Neural crest cell (in vitro differentiated cells): Measurements from ENCODE around the gene CREB5. TPM values are rescaled to one million over a fixed set of nuclear protein-coding genes. Genes with fewer than 3 reads are reported as not detected.

Experiments used
- DNase-seq: peaks from one replicate; pipeline ENCODE4 v3.0.0; 2021; ENCODE audit warnings: low read depth, mixed read lengths, low spot score
- H3K27ac Mint-ChIP-seq: one replicate; pipeline ENCODE4 v1.8.0; 2021; ENCODE audit warnings: mild to moderate bottlenecking, mixed read lengths; ENCODE audit not compliant: unreplicated experiment
- H3K27me3 Mint-ChIP-seq: 2 replicates; pipeline ENCODE4 v1.8.0; 2021; ENCODE audit warnings: low read depth, mild to moderate bottlenecking, mixed read lengths
- H3K36me3 Mint-ChIP-seq: 2 replicates; pipeline ENCODE4 v1.8.0; 2021; ENCODE audit warnings: low read depth, mild to moderate bottlenecking, mixed read lengths
- H3K4me1 Mint-ChIP-seq: 2 replicates; pipeline ENCODE4 v1.8.0; 2021; ENCODE audit warnings: mixed read lengths
- H3K4me3 Mint-ChIP-seq: one replicate; pipeline ENCODE4 v1.8.0; 2021; ENCODE audit warnings: mild to moderate bottlenecking, mixed read lengths
- H3K9me3 Mint-ChIP-seq: 2 replicates; pipeline ENCODE4 v1.8.0; 2021; ENCODE audit warnings: mixed read lengths
- CTCF ChIP-seq: fragments of 200-600 bp; sonication (generic); conservative IDR thresholded peaks from 2 replicates; pipeline ENCODE4 v1.5.0; 2021; ENCODE audit warnings: antibody characterized with exemption, mild to moderate bottlenecking
- total RNA-seq: library from RNA; stranded (reverse); gene quantifications from 2 replicates; pipeline ENCODE4 v1.2.1, GENCODE V29; 2021

CREB5 gene
- total RNA-seq, 1 donor from 2014 or later = 8.3 TPM

- Mint-ChIP-seq H3K27me3 (no peaks in the 10 kb centered on the region), H3K27ac (no peak overlapping the region), H3K36me3 (no peaks in the 10 kb centered on the region), H3K4me1 (peaks cover 13% of the 10 kb centered on the region), H3K9me3 (peaks cover 9% of the 10 kb centered on the region), H3K4me3 (no peak overlapping the region)
- DNase-seq = no peak
- TF ChIP-seq CTCF = no peak
Observed at GRCh38 chr7:28528899-28529298, 116.6 kb downstream of the CREB5 start.

- no peaks in the 10 kb centered on the region for H3K36me3 Mint-ChIP-seq
- no peak for DNase-seq
Observed at GRCh38 chr7:28529755-28530154, 117.4 kb downstream of the CREB5 start.

GRCh38 chr7:28530175-28530802, 118.0 kb downstream of the CREB5 start:
- H3K27me3 Mint-ChIP-seq = no peaks in the 10 kb centered on the region
- no peaks in the 10 kb centered on the region for H3K36me3 Mint-ChIP-seq
- no peak for TF ChIP-seq CTCF
- H3K27ac Mint-ChIP-seq = no peak overlapping the region
- no peak for DNase-seq
- no peak overlapping the region for H3K4me3 Mint-ChIP-seq
- H3K4me1 Mint-ChIP-seq = peaks cover 22% of the 10 kb centered on the region
- peaks cover 6% of the 10 kb centered on the region for H3K9me3 Mint-ChIP-seq

More at GRCh38 chr7:28529755-28530154, 117.4 kb downstream of the CREB5 start:
- H3K27me3 Mint-ChIP-seq = no peaks in the 10 kb centered on the region
- H3K27ac Mint-ChIP-seq = no peak overlapping the region
- peaks cover 22% of the 10 kb centered on the region for H3K4me1 Mint-ChIP-seq
- TF ChIP-seq CTCF = no peak
- no peak overlapping the region for H3K4me3 Mint-ChIP-seq
- peaks cover 9% of the 10 kb centered on the region for H3K9me3 Mint-ChIP-seq

GRCh38 chr7:28530803-28531175, 118.5 kb downstream of the CREB5 start:
- no peak for DNase-seq
- Mint-ChIP-seq H3K4me3 (no peak overlapping the region), H3K27ac (no peak overlapping the region), H3K36me3 (no peaks in the 10 kb centered on the region), H3K9me3 (peaks cover 6% of the 10 kb centered on the region), H3K4me1 (peaks cover 22% of the 10 kb centered on the region), H3K27me3 (no peaks in the 10 kb centered on the region)
- no peak for TF ChIP-seq CTCF

GRCh38 chr7:28531291-28531690, 119.0 kb downstream of the CREB5 start:
- DNase-seq = no peak
- TF ChIP-seq CTCF = no peak
- Mint-ChIP-seq H3K27me3 (no peaks in the 10 kb centered on the region), H3K4me1 (peaks cover 27% of the 10 kb centered on the region), H3K9me3 (peaks cover 6% of the 10 kb centered on the region), H3K36me3 (no peaks in the 10 kb centered on the region), H3K27ac (no peak overlapping the region), H3K4me3 (no peak overlapping the region)

- H3K9me3 Mint-ChIP-seq = peaks cover 6% of the 10 kb centered on the region
- H3K4me1 Mint-ChIP-seq = peaks cover 29% of the 10 kb centered on the region
- no peak overlapping the region for H3K27ac Mint-ChIP-seq
- no peaks in the 10 kb centered on the region for H3K27me3 Mint-ChIP-seq
- TF ChIP-seq CTCF = no peak
- H3K4me3 Mint-ChIP-seq = no peak overlapping the region
- no peaks in the 10 kb centered on the region for H3K36me3 Mint-ChIP-seq
- no peak for DNase-seq
Observed at GRCh38 chr7:28532181-28532580, 119.9 kb downstream of the CREB5 start.
